Calu3 (cell line): ENCODE results near the gene TEX51. TPM values are rescaled to one million over a fixed set of nuclear protein-coding genes. Genes with fewer than 3 reads are reported as not detected.

Experiments
- BruUV-seq: library from RNA; stranded (reverse); fragments of 400-500 nt; replicated peaks from 2 replicates; lab custom pipeline; 2021; lab: Mats Ljungman, UMichigan
- CTCF ChIA-PET: fragments of 300-600 bp; sonication (Branson Sonifier 250); formaldehyde crosslinking; loops from one replicate; lab custom pipeline; 2022; ENCODE audit warnings: antibody characterized with exemption; lab: Charles Lee
- DNase-seq: peaks from one replicate; pipeline ENCODE4 v3.0.0; 2022
- H3K27ac Mint-ChIP-seq: one replicate; pipeline ENCODE4 v1.8.0; 2022; ENCODE audit warnings: mixed read lengths; ENCODE audit not compliant: unreplicated experiment
- H3K27me3 Mint-ChIP-seq: one replicate; pipeline ENCODE4 v1.8.0; 2022; ENCODE audit warnings: mixed read lengths; ENCODE audit not compliant: unreplicated experiment
- H3K36me3 Mint-ChIP-seq: one replicate; pipeline ENCODE4 v1.8.0; 2022; ENCODE audit warnings: mild to moderate bottlenecking, moderate library complexity, mixed read lengths; ENCODE audit not compliant: insufficient read depth, unreplicated experiment
- H3K4me1 Mint-ChIP-seq: one replicate; pipeline ENCODE4 v1.8.0; 2022; ENCODE audit warnings: mild to moderate bottlenecking, low read depth, mixed read lengths; ENCODE audit not compliant: unreplicated experiment
- H3K4me3 Mint-ChIP-seq: one replicate; pipeline ENCODE4 v1.8.0; 2022; ENCODE audit warnings: mild to moderate bottlenecking, low read depth, moderate library complexity, mixed read lengths; ENCODE audit not compliant: unreplicated experiment
- H3K9me3 Mint-ChIP-seq: one replicate; pipeline ENCODE4 v1.8.0; 2022; ENCODE audit warnings: low read depth, mixed read lengths; ENCODE audit not compliant: unreplicated experiment
- CTCF ChIP-seq: fragments of 200-600 bp; IDR thresholded peaks from one replicate; pipeline ENCODE4 v1.8.0; 2022; ENCODE audit warnings: antibody characterized with exemption; ENCODE audit not compliant: unreplicated experiment
- intact Hi-C: fragments of 100-400 bp; cut with micrococcal nuclease; formaldehyde crosslinking; loops from one replicate; pipeline ENCODE4 v1.10.0; 2022; ENCODE audit not compliant: unreplicated experiment
- total RNA-seq: library from RNA; stranded (reverse); gene quantifications from 2 replicates; pipeline ENCODE4 v1.2.3, GENCODE V29; 2022

TEX51 gene
- total RNA-seq, 1 experiment from 2014 or later = not detected

- no peak overlapping the region for H3K27ac Mint-ChIP-seq
- CTCF ChIA-PET = no interaction called here
- no peaks in the 10 kb centered on the region for H3K36me3 Mint-ChIP-seq
- TF ChIP-seq CTCF = no peak
- no peak for DNase-seq
- H3K4me3 Mint-ChIP-seq = no peak overlapping the region
- H3K4me1 Mint-ChIP-seq = no peaks in the 10 kb centered on the region
- BruUV-seq = no TSS peak
- peaks cover 10% of the 10 kb centered on the region for H3K9me3 Mint-ChIP-seq
- H3K27me3 Mint-ChIP-seq = no peaks in the 10 kb centered on the region
- intact Hi-C loops = no loop called here
These were observed 22.1 kb upstream of the TEX51 start for GRCh38 chr2:126876631-126877030.

GRCh38 chr2:126877041-126877440, 21.6 kb upstream of the TEX51 start:
- H3K36me3 Mint-ChIP-seq = no peaks in the 10 kb centered on the region
- intact Hi-C loops = no loop called here
- no peaks in the 10 kb centered on the region for H3K27me3 Mint-ChIP-seq
- CTCF ChIA-PET = no interaction called here
- H3K9me3 Mint-ChIP-seq = peaks cover 10% of the 10 kb centered on the region
- no peak overlapping the region for H3K4me3 Mint-ChIP-seq
- no peaks in the 10 kb centered on the region for H3K4me1 Mint-ChIP-seq
- BruUV-seq = no TSS peak
- DNase-seq = no peak
- H3K27ac Mint-ChIP-seq = no peak overlapping the region
- no peak for TF ChIP-seq CTCF

- CTCF ChIA-PET = no interaction called here
- Mint-ChIP-seq H3K4me1 (no peaks in the 10 kb centered on the region), H3K27ac (no peak overlapping the region), H3K4me3 (no peak overlapping the region), H3K36me3 (no peaks in the 10 kb centered on the region), H3K9me3 (peaks cover 10% of the 10 kb centered on the region), H3K27me3 (no peaks in the 10 kb centered on the region)
- DNase-seq = no peak
- intact Hi-C loops = no loop called here
- no peak for TF ChIP-seq CTCF
- no TSS peak for BruUV-seq
These were observed 20.7 kb upstream of the TEX51 start for GRCh38 chr2:126877861-126878565.

- BruUV-seq = no TSS peak
- H3K27me3 Mint-ChIP-seq = no peaks in the 10 kb centered on the region
- no peaks in the 10 kb centered on the region for H3K36me3 Mint-ChIP-seq
- no peak for TF ChIP-seq CTCF
- H3K9me3 Mint-ChIP-seq = peaks cover 10% of the 10 kb centered on the region
- H3K27ac Mint-ChIP-seq = no peak overlapping the region
- CTCF ChIA-PET = no interaction called here
- intact Hi-C loops = no loop called here
- DNase-seq = no peak
- no peaks in the 10 kb centered on the region for H3K4me1 Mint-ChIP-seq
- no peak overlapping the region for H3K4me3 Mint-ChIP-seq
These were observed 20.1 kb upstream of the TEX51 start for GRCh38 chr2:126878601-126879000.
